IMR-90 (cell line): ENCODE data around the gene TTC21A. TPM values are rescaled to one million over a fixed set of nuclear protein-coding genes. Genes with fewer than 3 reads are reported as not detected.

Experiments used
- ATAC-seq: fragments of 200-7000 bp; cut with Tn5 transposase; 2 replicates; pipeline ENCODE4 v1.9.1; 2020; ENCODE audit warnings: low read depth, mild to moderate bottlenecking, moderate library complexity
- BruUV-seq: library from RNA; stranded (reverse); fragments of 400-500 nt; replicated peaks from 2 replicates; lab custom pipeline; 2021; lab: Mats Ljungman, UMichigan
- CTCF ChIA-PET: fragments of 300-600 bp; formaldehyde crosslinking; extraction: SDS; loops from one replicate; lab custom pipeline; 2021; ENCODE audit warnings: antibody characterized with exemption; lab: Yijun Ruan, JAX
- POLR2A ChIA-PET: fragments of 300-600 bp; sonication (Branson Sonifier 250); formaldehyde crosslinking; loops from one replicate; lab custom pipeline; 2022; ENCODE audit warnings: antibody characterized with exemption; ENCODE audit not compliant: unreplicated experiment; lab: Charles Lee
- DNase-seq: peaks from one replicate; pipeline ENCODE4 v3.0.0; 2013
- H2AFZ ChIP-seq: replicated peaks from 2 replicates; pipeline ENCODE3; 2013; ENCODE audit warnings: low read length, mild to moderate bottlenecking; ENCODE audit not compliant: poor library complexity
- H2AK5ac ChIP-seq: 2 replicates; pipeline ENCODE4 v1.6.1; 2013; ENCODE audit warnings: low read depth, low read length, inconsistent platforms
- H2AK9ac ChIP-seq: replicated peaks from 2 replicates; pipeline ENCODE3; 2013; ENCODE audit warnings: mild to moderate bottlenecking, low read depth, low read length, moderate library complexity; ENCODE audit not compliant: poor library complexity
- H2BK120ac ChIP-seq: 2 replicates; pipeline ENCODE4 v1.6.1; 2013; ENCODE audit warnings: low read depth, low read length, inconsistent platforms
- H2BK15ac ChIP-seq: 3 replicates; pipeline ENCODE4 v1.6.1; 2013; ENCODE audit warnings: low read depth, low read length, inconsistent platforms
- H2BK20ac ChIP-seq: 2 replicates; pipeline ENCODE4 v1.6.1; 2013; ENCODE audit warnings: low read depth, mild to moderate bottlenecking, inconsistent platforms, low read length, moderate library complexity
- H2BK5ac ChIP-seq: 2 replicates; pipeline ENCODE4 v1.6.1; 2013; ENCODE audit warnings: mild to moderate bottlenecking, low read depth, low read length, inconsistent platforms; ENCODE audit not compliant: poor library complexity, severe bottlenecking
- H3K14ac ChIP-seq: replicated peaks from 2 replicates; pipeline ENCODE4 v1.6.1; 2013; ENCODE audit warnings: low read depth, low read length, inconsistent platforms
- H3K18ac ChIP-seq: 2 replicates; pipeline ENCODE4 v1.6.1; 2013; ENCODE audit warnings: low read depth, low read length, control low read depth
- H3K23ac ChIP-seq: 2 replicates; pipeline ENCODE4 v1.6.1; 2013; ENCODE audit warnings: low read depth, low read length, inconsistent platforms
- H3K27ac ChIP-seq: 2 replicates; pipeline ENCODE4 v1.5.1; 2013; ENCODE audit warnings: mild to moderate bottlenecking, control low read depth, low read length; ENCODE audit not compliant: insufficient read depth
- H3K27me3 ChIP-seq: 2 replicates; pipeline ENCODE4 v1.6.1; 2013; ENCODE audit warnings: low read length; ENCODE audit not compliant: control insufficient read depth, insufficient read depth
- H3K36me3 ChIP-seq: 2 replicates; pipeline ENCODE4 v1.6.1; 2013; ENCODE audit warnings: low read length, mixed read lengths; ENCODE audit not compliant: control insufficient read depth, insufficient read depth
- H3K4ac ChIP-seq: 2 replicates; pipeline ENCODE4 v1.6.1; 2013; ENCODE audit warnings: low read depth, low read length, inconsistent platforms
- H3K4me1 ChIP-seq: 2 replicates; pipeline ENCODE4 v1.6.1; 2013; ENCODE audit warnings: low read length, mixed read lengths; ENCODE audit not compliant: control insufficient read depth, insufficient read depth
- H3K4me2 ChIP-seq: 2 replicates; pipeline ENCODE4 v1.6.1; 2013; ENCODE audit warnings: low read depth, mild to moderate bottlenecking, control low read depth, low read length, moderate library complexity
- H3K4me3 ChIP-seq: 2 replicates; pipeline ENCODE4 v1.5.1; 2013; ENCODE audit warnings: low read depth, mild to moderate bottlenecking, control low read depth, low read length, moderate library complexity; ENCODE audit not compliant: insufficient read depth
- H3K56ac ChIP-seq: 2 replicates; pipeline ENCODE4 v1.6.1; 2013; ENCODE audit warnings: low read length, inconsistent platforms; ENCODE audit not compliant: insufficient read depth; ENCODE audit errors: extremely low read depth
- H3K79me1 ChIP-seq, 2 experiments: 2 replicates each; pipeline ENCODE4 v1.6.1; 2013; ENCODE audit warnings: low read length in 2 of 2, inconsistent platforms in 1 of 2, low read depth in 1 of 2
- H3K9ac ChIP-seq: 2 replicates; pipeline ENCODE4 v1.6.1; 2013; ENCODE audit warnings: low read depth, low read length, control low read depth
- H3K9me1 ChIP-seq: 2 replicates; pipeline ENCODE4 v1.6.1; 2013; ENCODE audit warnings: low read length, inconsistent platforms; ENCODE audit not compliant: insufficient read depth
- H3K9me3 ChIP-seq: 2 replicates; pipeline ENCODE4 v1.6.1; 2013; ENCODE audit warnings: low read length; ENCODE audit not compliant: control insufficient read depth, insufficient read depth
- H4K20me1 ChIP-seq: 2 replicates; pipeline ENCODE4 v1.6.1; 2013; ENCODE audit warnings: low read length, inconsistent platforms; ENCODE audit not compliant: insufficient read depth
- H4K5ac ChIP-seq: 2 replicates; pipeline ENCODE4 v1.6.1; 2013; ENCODE audit warnings: mild to moderate bottlenecking, low read depth, low read length, control low read depth
- H4K8ac ChIP-seq, 2 experiments: 2 replicates each; pipeline ENCODE4 v1.6.1; 2013; ENCODE audit warnings: low read depth in 2 of 2, low read length in 2 of 2, control low read depth in 1 of 2, inconsistent platforms in 1 of 2
- H4K91ac ChIP-seq: 2 replicates; pipeline ENCODE4 v1.6.1; 2013; ENCODE audit warnings: low read depth, low read length, inconsistent platforms; ENCODE audit not compliant: insufficient read depth
- BHLHE40 ChIP-seq: fragments of 150-350 bp; IDR thresholded peaks from 2 replicates; pipeline ENCODE4 v1.6.1; 2016; ENCODE audit warnings: mild to moderate bottlenecking, low read depth, low read length
- CHD1 ChIP-seq: IDR thresholded peaks from 2 replicates; pipeline ENCODE4 v1.6.1; 2012; ENCODE audit warnings: low read depth, low read length, improper control_type of control experiment
- CTCF ChIP-seq: conservative IDR thresholded peaks from 2 replicates; pipeline ENCODE4 v1.5.1; 2012; ENCODE audit warnings: mild to moderate bottlenecking, low read depth, low read length, improper control_type of control experiment
- FOS ChIP-seq: fragments of 150-350 bp; IDR thresholded peaks from 2 replicates; pipeline ENCODE4 v1.6.1; 2016; ENCODE audit warnings: low read depth, low read length
- MAZ ChIP-seq: IDR thresholded peaks from 2 replicates; pipeline ENCODE4 v1.6.1; 2012; ENCODE audit warnings: low read depth, mild to moderate bottlenecking, low read length, improper control_type of control experiment, moderate library complexity, borderline replicate concordance
- NFE2L2 ChIP-seq: fragments of 150-350 bp; IDR thresholded peaks from 2 replicates; pipeline ENCODE4 v1.6.1; 2016; ENCODE audit warnings: low read depth, mild to moderate bottlenecking, low read length
- RFX5 ChIP-seq: IDR thresholded peaks from 2 replicates; pipeline ENCODE4 v1.8.0; 2012; ENCODE audit warnings: low read depth, mild to moderate bottlenecking, low read length, moderate library complexity
- SMC3 ChIP-seq: fragments of 150-350 bp; IDR thresholded peaks from 2 replicates; pipeline ENCODE4 v1.6.1; 2016; ENCODE audit warnings: low read depth, mild to moderate bottlenecking, antibody characterized with exemption, low read length, moderate library complexity
- WGBS, 2 experiments: methylation state at CpG; one replicate each; pipeline versions ENCODE4 v1.1.5 to v1.1.7; 2013; ENCODE audit warnings: missing lambda C conversion rate in 2 of 2; ENCODE audit not compliant: insufficient read length in 1 of 2; ENCODE audit errors: extremely low coverage in 2 of 2; 5-methylcytosine and 5-hydroxymethylcytosine counted together
- dilution Hi-C: fragments of 300-500 bp; cut with HindIII; formaldehyde crosslinking; loops from one replicate; pipeline ENCODE4 v1.14.3; 2018; ENCODE audit warnings: low sequenced_read_pairs; ENCODE audit not compliant: unreplicated experiment
- in situ Hi-C: fragments of 300-500 bp; cut with MboI; formaldehyde crosslinking; loops from 3 replicates; pipeline ENCODE4 v1.14.3; 2019; ENCODE audit warnings: low sequenced_read_pairs, inconsistent platforms, mixed read lengths
- intact Hi-C: fragments of 100-400 bp; cut with micrococcal nuclease; formaldehyde crosslinking; loops from 2 replicates; pipeline ENCODE4 v1.10.0; 2022
- polyA plus RNA-seq, 3 experiments: library from polyadenylated mRNA; depleted of rRNA; stranded (reverse); fragments of >200 nt; gene quantifications; 2 replicates each; pipeline ENCODE4 v1.2.3, GENCODE V29; 2012; ENCODE audit warnings: low replicate concordance in 1 of 3
- total RNA-seq: library from RNA; depleted of rRNA; stranded (reverse); fragments of >200 nt; gene quantifications from 2 replicates; pipeline ENCODE4 v1.2.3, GENCODE V29; 2012

Gene TTC21A
- total and polyA plus RNA-seq, 2 of the 4 experiments (the other 2 are of a cell fraction), result 0.90 to 1.8 TPM

GRCh38 chr3:39067286-39067685 is 40.2 kb upstream of the TTC21A start:
- Histone ChIP-seq H3K79me1 (peaks cover 16 to 19% of the 10 kb centered on the region in 2 experiments; a peak in 3 of 4 replicates), H3K9me3 (no peaks in the 10 kb centered on the region), H3K18ac (no peak overlapping the region), H3K4me1 (peaks cover 2% of the 10 kb centered on the region; the same call in 1 of the 2 replicates), H4K5ac (no peak overlapping the region), H2AFZ (no peak overlapping the region), H3K23ac (no peak overlapping the region), H4K8ac (no peak overlapping the region), H2BK120ac (no peak overlapping the region), H3K9ac (no peak overlapping the region), H2AK5ac (no peak overlapping the region), H3K4ac (no peak overlapping the region), H3K4me3 (no peak overlapping the region), H2AK9ac (no peak overlapping the region), H2BK20ac (no peak overlapping the region), H3K56ac (no peak overlapping the region), H3K14ac (no peak overlapping the region), H3K4me2 (no peak overlapping the region), H3K36me3 (peaks cover 11% of the 10 kb centered on the region; the same call in 1 of the 2 replicates), H2BK15ac (no peak overlapping the region), H2BK5ac (no peak overlapping the region), H4K91ac (no peak overlapping the region), H4K20me1 (peaks cover 4% of the 10 kb centered on the region; the same call in 1 of the 2 replicates), H3K27ac (no peak overlapping the region), H3K9me1 (no peaks in the 10 kb centered on the region), H3K27me3 (no peaks in the 10 kb centered on the region)
- TF ChIP-seq NFE2L2 (no peak), RFX5 (no peak), FOS (no peak), BHLHE40 (no peak), SMC3 (no peak), CTCF (no peak), CHD1 (no peak), MAZ (no peak)
- in situ Hi-C loops, result no loop called here
- ChIA-PET POLR2A (no interaction called here), CTCF (no interaction called here)
- dilution Hi-C loops, result no loop called here
- intact Hi-C loops, result no loop called here
- WGBS, 2 experiments, result no CpG with 5 or more reads among the region's 1 CpG
- BruUV-seq, result no TSS peak
- DNase-seq (no peak), ATAC-seq (no peak)
